ENCODE data around the gene CDH4.

The CDH4 gene

GRCh38 chr20:61875996-61876395, 623.9 kb downstream of the CDH4 start:
- Histone ChIP-seq H3K4me1 (ENCODE audit: control insufficient read depth, insufficient read depth, low read length, poor library complexity, severe bottlenecking) (no peaks in the 10 kb centered on the region), H3K36me3 (ENCODE audit: control insufficient read depth, insufficient read depth, low read length) (no peaks in the 10 kb centered on the region), H3K9me3 (ENCODE audit: control insufficient read depth, low read length) (peaks cover 10% of the 10 kb centered on the region), H3K27ac (ENCODE audit: low read depth, low read length, severe bottlenecking) (no peak overlapping the region), H3K4me3 (ENCODE audit: extremely low read depth, insufficient read depth, low read length, poor library complexity, severe bottlenecking) (no peak overlapping the region)
- 92 to 94% methylated on average over 16 of the region's 16 CpGs for WGBS, 2 experiments (ENCODE audit: insufficient coverage in 2 of 2)

DNA sequence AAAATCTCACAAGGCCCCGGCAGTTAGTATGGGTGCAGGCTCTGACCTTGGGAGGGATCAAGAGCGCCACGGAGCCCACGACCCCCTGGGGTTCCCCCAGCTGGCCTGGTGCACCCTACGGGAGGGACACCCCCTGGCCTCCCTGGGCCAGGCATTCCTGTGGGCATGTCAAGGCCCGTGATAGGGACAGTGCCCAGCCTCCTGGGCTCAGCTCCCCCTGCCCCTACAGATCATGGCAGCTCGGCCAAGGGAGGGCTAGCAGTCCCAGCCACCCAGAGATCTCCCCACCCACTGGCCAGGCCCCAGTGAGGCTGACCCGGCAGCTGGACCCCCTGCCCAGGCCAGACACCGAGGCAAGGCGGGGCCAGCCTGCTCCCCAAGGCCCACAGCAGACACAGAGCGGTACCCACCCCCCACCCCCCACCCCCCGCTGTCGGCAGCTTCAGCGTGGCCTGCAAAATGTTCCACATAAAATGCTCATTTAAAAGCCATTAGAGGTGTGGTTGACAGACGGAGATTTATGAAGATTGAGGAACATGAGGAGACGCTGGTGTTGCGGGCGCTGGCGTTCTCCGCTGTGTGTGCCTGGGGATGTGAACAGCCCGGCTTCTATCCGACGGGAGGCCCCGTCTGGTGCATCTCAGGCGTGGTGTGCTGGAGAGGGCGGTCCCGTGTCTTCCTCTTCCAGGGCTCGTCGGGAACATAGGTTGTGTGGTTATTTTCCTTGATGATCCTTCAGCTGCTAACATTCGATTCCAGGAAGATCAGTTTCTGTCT, 625.1 kb downstream of the CDH4 start:
- Histone ChIP-seq H3K36me3 (ENCODE audit: control insufficient read depth, insufficient read depth, low read length) (no peaks in the 10 kb centered on the region), H3K4me1 (ENCODE audit: control insufficient read depth, insufficient read depth, low read length, poor library complexity, severe bottlenecking) (no peaks in the 10 kb centered on the region), H3K4me3 (ENCODE audit: extremely low read depth, insufficient read depth, low read length, poor library complexity, severe bottlenecking) (no peak overlapping the region), H3K9me3 (ENCODE audit: control insufficient read depth, low read length) (no peaks in the 10 kb centered on the region), H3K27ac (ENCODE audit: low read depth, low read length, severe bottlenecking) (no peak overlapping the region)
- WGBS, 2 experiments (ENCODE audit: insufficient coverage in 2 of 2) = 91 to 95% methylated on average over 11 to 22 of the region's 30 CpGs

DNA sequence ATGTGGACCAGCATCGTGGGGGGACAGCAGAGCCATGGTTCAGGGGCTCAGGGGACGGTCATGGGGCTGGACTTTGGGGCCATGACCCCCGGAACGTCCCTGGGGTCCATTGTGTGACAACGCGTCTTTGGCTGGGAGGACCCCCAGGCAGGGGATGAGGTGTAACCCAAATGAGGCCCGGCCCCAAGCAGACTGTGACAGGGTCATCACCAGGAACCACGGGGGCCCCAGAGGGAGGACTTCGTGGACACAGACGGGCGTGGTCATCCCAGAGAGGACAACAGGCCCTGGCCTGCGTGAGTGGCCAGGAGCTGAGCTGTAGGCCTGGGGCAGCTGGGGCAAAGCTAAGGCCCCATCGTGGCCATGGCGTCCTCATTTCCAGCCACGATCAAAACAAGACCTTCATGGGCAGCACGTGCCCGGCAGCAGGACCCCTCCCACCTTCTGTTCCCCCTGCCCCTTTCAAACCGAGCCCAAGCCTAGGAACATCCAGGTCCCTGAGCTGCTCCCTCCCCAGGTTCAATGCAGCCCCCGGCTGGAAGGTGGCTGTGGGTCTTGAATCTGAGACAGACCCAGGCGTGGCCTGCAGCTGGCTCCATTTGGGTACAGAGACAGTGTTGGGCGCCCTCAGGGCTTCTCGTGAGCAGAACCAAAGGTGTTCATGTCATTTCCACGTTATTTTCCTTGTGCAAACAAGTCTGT, 625.9 kb downstream of the CDH4 start:
- 91 to 93% methylated on average over 22 to 23 of the region's 23 CpGs for WGBS, 2 experiments (ENCODE audit: insufficient coverage in 2 of 2)
- no peaks in the 10 kb centered on the region for H3K4me1 ChIP-seq (ENCODE audit: control insufficient read depth, insufficient read depth, low read length, poor library complexity, severe bottlenecking)
- H3K36me3 ChIP-seq (ENCODE audit: control insufficient read depth, insufficient read depth, low read length) = no peaks in the 10 kb centered on the region
- H3K4me3 ChIP-seq (ENCODE audit: extremely low read depth, insufficient read depth, low read length, poor library complexity, severe bottlenecking) = no peak overlapping the region
- H3K9me3 ChIP-seq (ENCODE audit: control insufficient read depth, low read length) = no peaks in the 10 kb centered on the region
- no peak overlapping the region for H3K27ac ChIP-seq (ENCODE audit: low read depth, low read length, severe bottlenecking)

DNA sequence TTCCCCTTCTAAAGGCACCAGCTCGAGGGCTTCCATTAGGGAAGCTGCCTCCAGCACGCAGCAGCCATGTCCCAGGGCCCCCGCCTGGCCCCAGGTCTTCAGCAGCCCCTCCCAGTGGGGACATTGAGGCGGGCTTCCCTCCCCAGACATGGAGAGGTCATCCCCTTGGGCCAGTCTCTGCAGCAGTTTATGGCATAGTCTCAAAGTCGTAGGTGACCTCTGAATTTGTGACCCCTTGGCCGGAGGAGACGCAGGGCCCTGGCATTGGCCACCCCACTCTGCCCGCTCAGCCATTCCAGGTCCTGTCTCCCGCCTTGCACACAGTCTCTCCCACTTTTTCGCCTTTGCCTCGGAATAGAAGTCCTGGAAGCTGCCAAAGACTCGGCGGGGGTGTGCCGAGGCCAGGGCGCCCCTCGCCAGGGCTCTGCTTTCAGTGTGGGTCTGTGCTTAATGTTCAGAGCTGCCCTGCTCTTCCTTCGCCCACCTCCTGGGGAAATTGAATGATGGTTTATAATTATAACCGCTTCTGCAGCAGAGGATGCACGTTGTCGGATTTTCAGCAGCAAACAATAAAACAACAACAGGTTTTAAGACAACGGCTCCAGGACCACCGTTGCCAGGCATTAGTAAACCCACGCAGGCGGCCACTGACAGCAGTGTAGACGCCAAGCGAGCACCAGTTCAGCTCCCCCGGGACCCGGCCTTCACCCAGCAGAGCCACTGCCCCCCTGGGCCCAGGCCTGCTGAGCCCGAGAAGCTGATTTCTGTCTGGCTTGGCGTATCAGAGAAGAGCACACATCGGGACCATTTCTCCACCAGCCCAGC, 626.6 kb downstream of the CDH4 start:
- H3K36me3 ChIP-seq (ENCODE audit: control insufficient read depth, insufficient read depth, low read length) = no peaks in the 10 kb centered on the region
- H3K27ac ChIP-seq (ENCODE audit: low read depth, low read length, severe bottlenecking) = no peak overlapping the region
- no peak overlapping the region for H3K4me3 ChIP-seq (ENCODE audit: extremely low read depth, insufficient read depth, low read length, poor library complexity, severe bottlenecking)
- no peaks in the 10 kb centered on the region for H3K4me1 ChIP-seq (ENCODE audit: control insufficient read depth, insufficient read depth, low read length, poor library complexity, severe bottlenecking)
- H3K9me3 ChIP-seq (ENCODE audit: control insufficient read depth, low read length) = no peaks in the 10 kb centered on the region
- WGBS, 2 experiments (ENCODE audit: insufficient coverage in 2 of 2) = 93 to 94% methylated on average over 27 to 30 of the region's 31 CpGs

DNA sequence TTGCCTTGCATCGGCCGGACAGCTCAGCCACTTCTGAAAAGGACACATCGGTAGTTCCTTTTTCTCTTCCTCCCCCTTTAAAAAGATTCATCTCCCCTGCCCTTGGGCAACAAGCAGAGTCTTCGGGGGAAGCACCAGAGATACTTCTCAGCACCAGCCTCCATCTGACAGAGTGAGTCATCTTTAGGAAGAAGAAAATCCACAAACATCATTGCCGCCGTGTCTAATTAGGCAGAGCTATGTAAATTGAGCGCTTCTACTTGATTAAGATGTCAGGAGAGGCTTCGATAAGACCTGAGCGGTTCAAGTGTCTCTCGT, 627.2 kb downstream of the CDH4 start:
- no peaks in the 10 kb centered on the region for H3K4me1 ChIP-seq (ENCODE audit: control insufficient read depth, insufficient read depth, low read length, poor library complexity, severe bottlenecking)
- no peaks in the 10 kb centered on the region for H3K9me3 ChIP-seq (ENCODE audit: control insufficient read depth, low read length)
- no peak overlapping the region for H3K4me3 ChIP-seq (ENCODE audit: extremely low read depth, insufficient read depth, low read length, poor library complexity, severe bottlenecking)
- WGBS, 2 experiments (ENCODE audit: insufficient coverage in 2 of 2) = 89 to 90% methylated on average over 7 to 10 of the region's 10 CpGs
- no peak overlapping the region for H3K27ac ChIP-seq (ENCODE audit: low read depth, low read length, severe bottlenecking)
- no peaks in the 10 kb centered on the region for H3K36me3 ChIP-seq (ENCODE audit: control insufficient read depth, insufficient read depth, low read length)

DNA sequence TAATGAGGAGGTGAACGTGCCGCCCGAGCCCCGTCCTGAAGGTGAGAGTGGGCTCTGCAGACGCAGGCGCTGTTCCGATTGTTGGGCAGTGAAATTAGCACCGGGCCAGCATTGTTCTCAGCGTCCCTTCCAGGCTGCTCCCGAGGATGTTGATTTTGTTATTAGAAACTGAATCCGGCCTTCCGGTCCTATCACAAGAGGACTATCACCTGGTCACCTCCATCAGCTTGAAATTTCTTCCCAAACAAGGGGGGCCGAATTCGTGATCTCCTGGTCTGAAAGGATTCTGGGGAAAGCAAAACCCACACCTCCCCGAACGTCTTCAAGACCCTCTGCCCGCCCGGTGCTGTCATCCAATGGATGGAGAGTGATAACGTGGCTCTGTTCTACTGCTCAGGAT, 627.6 kb downstream of the CDH4 start:
- no peaks in the 10 kb centered on the region for H3K9me3 ChIP-seq (ENCODE audit: control insufficient read depth, low read length)
- no peak overlapping the region for H3K4me3 ChIP-seq (ENCODE audit: extremely low read depth, insufficient read depth, low read length, poor library complexity, severe bottlenecking)
- WGBS, 2 experiments (ENCODE audit: insufficient coverage in 2 of 2) = 95 to 96% methylated on average over 12 to 19 of the region's 19 CpGs
- no peaks in the 10 kb centered on the region for H3K4me1 ChIP-seq (ENCODE audit: control insufficient read depth, insufficient read depth, low read length, poor library complexity, severe bottlenecking)
- H3K36me3 ChIP-seq (ENCODE audit: control insufficient read depth, insufficient read depth, low read length) = no peaks in the 10 kb centered on the region
- H3K27ac ChIP-seq (ENCODE audit: low read depth, low read length, severe bottlenecking) = no peak overlapping the region

GRCh38 chr20:61880706-61881105, 628.6 kb downstream of the CDH4 start:
- Histone ChIP-seq H3K27ac (ENCODE audit: low read depth, low read length, severe bottlenecking) (no peak overlapping the region), H3K4me1 (ENCODE audit: control insufficient read depth, insufficient read depth, low read length, poor library complexity, severe bottlenecking) (no peaks in the 10 kb centered on the region), H3K4me3 (ENCODE audit: extremely low read depth, insufficient read depth, low read length, poor library complexity, severe bottlenecking) (no peak overlapping the region), H3K36me3 (ENCODE audit: control insufficient read depth, insufficient read depth, low read length) (no peaks in the 10 kb centered on the region), H3K9me3 (ENCODE audit: control insufficient read depth, low read length) (no peaks in the 10 kb centered on the region)
- 95 to 99% methylated on average over 8 of the region's 8 CpGs for WGBS, 2 experiments (ENCODE audit: insufficient coverage in 2 of 2)

DNA sequence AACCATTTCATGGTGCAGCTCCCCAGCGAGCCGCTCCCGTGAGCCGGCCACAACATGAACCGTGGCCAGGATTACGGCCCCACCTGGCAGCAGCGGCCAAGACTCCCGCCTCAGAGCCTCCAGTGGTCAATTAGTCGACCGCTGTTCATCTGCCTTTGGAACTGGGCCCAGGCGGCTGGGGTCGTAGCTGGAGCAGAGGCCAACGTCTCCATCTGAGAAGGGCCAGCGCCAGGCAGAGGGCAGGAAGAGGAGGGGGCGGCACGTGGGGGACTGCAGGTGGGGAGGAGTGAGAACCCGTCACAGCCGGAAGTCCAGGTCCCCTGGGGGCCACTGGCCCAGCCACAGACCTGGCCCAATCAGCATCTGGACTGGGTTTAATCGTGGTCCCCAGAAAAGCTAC, 629.4 kb downstream of the CDH4 start:
- Histone ChIP-seq H3K9me3 (ENCODE audit: control insufficient read depth, low read length) (no peaks in the 10 kb centered on the region), H3K4me3 (ENCODE audit: extremely low read depth, insufficient read depth, low read length, poor library complexity, severe bottlenecking) (no peak overlapping the region), H3K27ac (ENCODE audit: low read depth, low read length, severe bottlenecking) (no peak overlapping the region), H3K4me1 (ENCODE audit: control insufficient read depth, insufficient read depth, low read length, poor library complexity, severe bottlenecking) (no peaks in the 10 kb centered on the region), H3K36me3 (ENCODE audit: control insufficient read depth, insufficient read depth, low read length) (no peaks in the 10 kb centered on the region)
- 92 to 94% methylated on average over 14 to 18 of the region's 19 CpGs for WGBS, 2 experiments (ENCODE audit: insufficient coverage in 2 of 2)

- no peak overlapping the region for H3K27ac ChIP-seq (ENCODE audit: low read depth, low read length, severe bottlenecking)
- H3K4me1 ChIP-seq (ENCODE audit: control insufficient read depth, insufficient read depth, low read length, poor library complexity, severe bottlenecking) = no peaks in the 10 kb centered on the region
- no peak overlapping the region for H3K4me3 ChIP-seq (ENCODE audit: extremely low read depth, insufficient read depth, low read length, poor library complexity, severe bottlenecking)
- no peaks in the 10 kb centered on the region for H3K9me3 ChIP-seq (ENCODE audit: control insufficient read depth, low read length)
- H3K36me3 ChIP-seq (ENCODE audit: control insufficient read depth, insufficient read depth, low read length) = no peaks in the 10 kb centered on the region
- 90 to 96% methylated on average over 13 of the region's 13 CpGs for WGBS, 2 experiments (ENCODE audit: insufficient coverage in 2 of 2)
These were observed 629.8 kb downstream of the CDH4 start for GRCh38 chr20:61881861-61882260.

- no peaks in the 10 kb centered on the region for H3K36me3 ChIP-seq (ENCODE audit: control insufficient read depth, insufficient read depth, low read length)
- WGBS, 2 experiments (ENCODE audit: insufficient coverage in 2 of 2) = 81 to 85% methylated on average over 23 to 30 of the region's 32 CpGs
These were observed 630.9 kb downstream of the CDH4 start for GRCh38 chr20:61882716-61883615.

More at GRCh38 chr20:61882716-61883615, 630.9 kb downstream of the CDH4 start:
- H3K4me1 ChIP-seq (ENCODE audit: control insufficient read depth, insufficient read depth, low read length, poor library complexity, severe bottlenecking) = no peaks in the 10 kb centered on the region
- H3K27ac ChIP-seq (ENCODE audit: low read depth, low read length, severe bottlenecking) = no peak overlapping the region
- no peaks in the 10 kb centered on the region for H3K9me3 ChIP-seq (ENCODE audit: control insufficient read depth, low read length)
- no peak overlapping the region for H3K4me3 ChIP-seq (ENCODE audit: extremely low read depth, insufficient read depth, low read length, poor library complexity, severe bottlenecking)

All from mesodermal cell (in vitro differentiated cells).